Type B pancreatic cell (in vitro differentiated cells): ENCODE results near the gene COX19. TPM values are rescaled to one million over a fixed set of nuclear protein-coding genes. Genes with fewer than 3 reads are reported as not detected.

Experiments
- DNase-seq: peaks from one replicate; pipeline ENCODE4 v3.0.0; 2021; ENCODE audit warnings: mixed read lengths; ENCODE audit not compliant: unreplicated experiment; ENCODE audit errors: extremely low spot score
- H3K27ac Mint-ChIP-seq: 2 replicates; pipeline ENCODE4 v1.8.0; 2021; ENCODE audit warnings: mild to moderate bottlenecking, mixed read lengths
- H3K27me3 Mint-ChIP-seq: 2 replicates; pipeline ENCODE4 v1.8.0; 2021; ENCODE audit warnings: mixed read lengths
- H3K36me3 Mint-ChIP-seq: 2 replicates; pipeline ENCODE4 v1.8.0; 2021; ENCODE audit warnings: mixed read lengths
- H3K4me1 Mint-ChIP-seq: one replicate; pipeline ENCODE4 v1.8.0; 2021; ENCODE audit warnings: mixed read lengths; ENCODE audit not compliant: unreplicated experiment
- H3K4me3 Mint-ChIP-seq: 2 replicates; pipeline ENCODE4 v1.8.0; 2021; ENCODE audit warnings: mild to moderate bottlenecking, mixed read lengths
- H3K9me3 Mint-ChIP-seq: 2 replicates; pipeline ENCODE4 v1.8.0; 2021; ENCODE audit warnings: mixed read lengths
- CTCF ChIP-seq: fragments of 200-600 bp; sonication (generic); conservative IDR thresholded peaks from 2 replicates; pipeline ENCODE4 v1.5.0; 2021; ENCODE audit warnings: antibody characterized with exemption, mild to moderate bottlenecking
- total RNA-seq: library from RNA; stranded (reverse); gene quantifications from 2 replicates; pipeline ENCODE4 v1.2.1, GENCODE V29; 2021; ENCODE audit warnings: low replicate concordance

The COX19 gene
- total RNA-seq, 1 donor from 2014 or later, result 15.4 TPM

GRCh38 chr7:983004-983615 is 7.8 kb upstream of the COX19 start, which contains the start of gene CYP2W1:
CYP2W1 (plus strand) TSS chr7:983181; CDS start chr7:983212, 31 bp downstream.
- no peak for TF ChIP-seq CTCF
- Mint-ChIP-seq H3K36me3 (no peaks in the 10 kb centered on the region), H3K4me1 (peaks cover 5% of the 10 kb centered on the region), H3K9me3 (no peaks in the 10 kb centered on the region), H3K27me3 (no peaks in the 10 kb centered on the region), H3K27ac (peak within 1 kb of the TSS; percentile 18), H3K4me3 (no peak within 1 kb of the TSS)
- no peak for DNase-seq

DNA sequence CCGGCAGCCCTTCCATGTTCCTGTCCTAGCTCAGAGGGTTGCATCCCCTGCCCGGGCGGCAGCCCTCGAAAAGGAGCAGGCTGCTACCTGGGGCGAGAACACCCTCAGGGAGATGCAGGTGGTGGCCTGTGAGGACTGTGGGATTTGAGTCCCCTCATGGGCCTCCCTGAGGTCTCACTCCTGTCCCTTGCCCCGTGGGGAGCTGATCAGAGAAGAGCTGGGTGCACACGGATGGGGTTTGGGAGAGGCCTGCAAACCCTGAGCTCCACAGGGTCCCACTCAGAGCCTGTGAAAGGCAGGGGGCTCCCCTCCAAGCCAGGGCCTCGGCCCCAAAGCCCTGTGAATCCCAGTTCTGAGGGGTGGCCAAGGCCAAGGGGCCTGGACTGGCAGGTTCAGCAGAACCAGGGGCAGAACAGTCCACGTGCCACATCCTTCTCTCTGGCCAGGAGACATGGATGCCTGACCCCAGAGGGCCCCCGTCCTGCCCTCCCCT is 7.2 kb upstream of the COX19 start:
- H3K36me3 Mint-ChIP-seq, result no peaks in the 10 kb centered on the region
- H3K9me3 Mint-ChIP-seq, result no peaks in the 10 kb centered on the region
- H3K27ac Mint-ChIP-seq, result peak overlapping the region; percentile 18
- TF ChIP-seq CTCF, result no peak
- no peaks in the 10 kb centered on the region for H3K27me3 Mint-ChIP-seq
- no peak for DNase-seq
- no peak overlapping the region for H3K4me3 Mint-ChIP-seq
- peaks cover 11% of the 10 kb centered on the region for H3K4me1 Mint-ChIP-seq

DNA sequence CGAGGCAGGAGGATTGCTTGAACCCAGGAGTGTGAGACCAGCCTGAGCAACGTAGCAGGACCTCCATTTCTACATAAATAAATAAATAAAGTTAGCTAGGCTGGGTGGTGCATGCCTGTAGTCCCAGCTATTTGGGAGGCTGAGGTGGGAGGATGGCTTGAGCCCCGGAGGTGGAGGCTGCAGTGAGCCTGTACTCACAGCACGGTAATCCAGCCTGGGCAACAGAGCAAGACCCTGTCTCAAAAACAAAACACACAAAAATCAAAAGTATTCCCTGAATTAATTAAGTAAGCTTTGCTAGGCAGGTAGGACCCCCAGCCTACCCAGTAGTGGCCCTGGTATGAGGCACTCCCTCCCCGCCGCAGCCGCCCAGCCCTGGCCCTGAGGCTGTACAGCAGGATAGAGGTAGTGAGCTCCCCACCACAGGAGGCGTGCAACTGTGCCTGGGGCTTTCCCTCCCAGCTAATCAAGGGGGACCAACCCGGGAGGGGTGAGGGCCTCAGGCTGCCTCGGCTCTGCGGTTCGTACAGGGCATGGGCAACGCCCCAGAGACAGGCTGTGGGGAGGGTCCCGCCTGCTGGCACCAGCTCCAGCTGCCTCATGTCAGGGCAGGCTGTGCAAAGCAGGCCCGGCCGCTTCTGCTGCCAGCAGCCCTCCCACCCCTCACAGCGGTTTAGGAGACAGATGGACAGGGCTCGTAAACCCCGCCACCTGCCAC is 6.6 kb upstream of the COX19 start:
- Mint-ChIP-seq H3K4me3 (no peak overlapping the region), H3K27ac (peak overlapping the region; percentile 18), H3K27me3 (no peaks in the 10 kb centered on the region), H3K4me1 (peaks cover 16% of the 10 kb centered on the region), H3K9me3 (no peaks in the 10 kb centered on the region), H3K36me3 (no peaks in the 10 kb centered on the region)
- DNase-seq, result no peak
- TF ChIP-seq CTCF, result no peak

DNA sequence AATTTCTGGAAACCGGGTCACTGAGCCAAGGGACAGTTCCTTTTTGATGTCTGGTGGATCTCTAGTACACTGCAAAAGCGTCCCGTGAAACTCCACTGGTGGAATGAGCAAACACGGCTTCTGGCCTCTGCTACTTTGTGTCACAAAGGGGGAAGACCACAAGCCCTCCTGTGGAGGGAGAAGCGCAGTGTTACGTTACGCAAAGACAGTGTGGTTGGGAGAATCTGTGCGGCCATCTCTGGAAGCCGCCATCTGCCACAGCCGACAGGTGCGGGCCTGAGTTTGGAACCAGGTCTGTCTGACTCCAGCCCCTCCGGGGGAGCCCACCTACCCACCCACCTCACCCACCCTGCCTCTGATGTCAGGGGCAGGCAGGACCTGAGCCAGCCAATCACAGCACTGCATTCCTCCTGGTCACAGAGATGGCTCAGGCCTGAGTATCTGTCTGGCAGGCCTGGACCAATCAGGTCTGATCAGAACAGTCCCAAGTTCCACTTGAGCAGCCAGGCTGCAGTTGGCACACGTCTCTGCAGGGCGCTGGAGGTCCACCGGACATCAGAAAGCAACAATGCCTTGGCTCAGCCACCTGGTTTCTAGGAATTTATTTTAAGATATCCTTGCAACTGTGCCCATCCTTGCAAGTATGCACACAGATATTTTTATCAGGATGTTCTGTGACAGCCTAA is 4.7 kb upstream of the COX19 start:
- no peaks in the 10 kb centered on the region for H3K36me3 Mint-ChIP-seq
- no peak for DNase-seq
- no peak overlapping the region for H3K4me3 Mint-ChIP-seq
- H3K27me3 Mint-ChIP-seq, result no peaks in the 10 kb centered on the region
- no peak for TF ChIP-seq CTCF
- no peak overlapping the region for H3K27ac Mint-ChIP-seq
- no peaks in the 10 kb centered on the region for H3K9me3 Mint-ChIP-seq
- H3K4me1 Mint-ChIP-seq, result peaks cover 11% of the 10 kb centered on the region

DNA sequence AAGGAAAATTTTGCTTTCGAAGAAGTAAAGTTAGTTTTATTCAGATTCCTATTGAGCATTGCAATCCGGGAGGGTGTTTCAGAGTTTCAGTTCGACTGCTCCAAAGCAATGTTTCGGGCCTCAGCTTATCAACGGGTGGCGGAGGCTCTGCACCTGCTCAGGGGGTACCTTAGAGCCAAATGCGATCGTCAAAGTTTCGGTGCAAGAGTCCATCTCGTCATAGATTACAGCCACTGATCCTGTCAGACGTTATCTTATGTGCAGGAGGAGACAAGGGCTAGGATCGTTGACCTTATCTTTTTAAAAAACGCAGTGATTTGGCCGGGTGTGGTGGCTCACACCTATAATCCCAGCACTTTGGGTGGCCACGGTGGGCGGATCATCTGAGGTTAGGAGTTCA is 3.8 kb upstream of the COX19 start:
- no peak for DNase-seq

More for the DNA sequence above, 3.8 kb upstream of the COX19 start:
- Mint-ChIP-seq H3K4me1 (peaks cover 14% of the 10 kb centered on the region), H3K4me3 (no peak overlapping the region), H3K36me3 (no peaks in the 10 kb centered on the region), H3K27ac (no peak overlapping the region), H3K9me3 (no peaks in the 10 kb centered on the region), H3K27me3 (no peaks in the 10 kb centered on the region)
- TF ChIP-seq CTCF, result no peak
